ENCODE results near the gene EXOC6B. TPM values are rescaled to one million over a fixed set of nuclear protein-coding genes. Genes with fewer than 3 reads are reported as not detected.

Gene EXOC6B
- total RNA-seq, 1 experiment from 2014 or later, result 33.7 TPM

GRCh38 chr2:72793798-72794440 lies 31.9 kb downstream of the EXOC6B start:
- Mint-ChIP-seq H3K4me3 (no peak overlapping the region), H3K4me1 (peaks cover 6% of the 10 kb centered on the region), H3K9me3 (no peaks in the 10 kb centered on the region), H3K27ac (no peak overlapping the region; the same call in 1 of the 2 replicates), H3K36me3 (no peaks in the 10 kb centered on the region), H3K27me3 (ENCODE audit: low read depth) (no peaks in the 10 kb centered on the region)
- ChIA-PET CTCF (interaction anchor here (1.2 to 1.8 kb wide), 3 partner anchors 22 to 211 kb away, joined by 3 to 15 read pairs (median 6); no protein-coding TSS in a partner anchor), POLR2A (no interaction called here)
- ATAC-seq (no peak), DNase-seq (ENCODE audit: low spot score) (no peak)
- TF ChIP-seq MYBL2 (CRISPR knock-in tag; IDR thresholded peaks at IDR 0.05), result no peak
- TF ChIP-seq E2F5 (CRISPR knock-in tag; IDR thresholded peaks at IDR 0.05), result no peak
- TF ChIP-seq PRRX2 (CRISPR knock-in tag; IDR thresholded peaks at IDR 0.05), result no peak
- TF ChIP-seq, protein P1, sequence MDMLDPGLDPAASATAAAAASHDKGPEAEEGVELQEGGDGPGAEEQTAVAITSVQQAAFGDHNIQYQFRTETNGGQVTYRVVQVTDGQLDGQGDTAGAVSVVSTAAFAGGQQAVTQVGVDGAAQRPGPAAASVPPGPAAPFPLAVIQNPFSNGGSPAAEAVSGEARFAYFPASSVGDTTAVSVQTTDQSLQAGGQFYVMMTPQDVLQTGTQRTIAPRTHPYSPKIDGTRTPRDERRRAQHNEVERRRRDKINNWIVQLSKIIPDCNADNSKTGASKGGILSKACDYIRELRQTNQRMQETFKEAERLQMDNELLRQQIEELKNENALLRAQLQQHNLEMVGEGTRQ (CRISPR knock-in tag; IDR thresholded peaks at IDR 0.05), result no peak
- no peak for TF ChIP-seq GRHL2 (CRISPR knock-in tag; IDR thresholded peaks at IDR 0.05; ENCODE audit: insufficient replicate concordance, severe bottlenecking)
- TF ChIP-seq ZNF425 (CRISPR knock-in tag; conservative IDR thresholded peaks at IDR 0.05), result no peak
- no peak for TF ChIP-seq ZNF396 (CRISPR knock-in tag; IDR thresholded peaks at IDR 0.05; ENCODE audit: borderline replicate concordance)
- no peak for TF ChIP-seq OVOL2 (CRISPR knock-in tag; IDR thresholded peaks at IDR 0.05; ENCODE audit: borderline replicate concordance)
- TF ChIP-seq MXD4 (CRISPR knock-in tag; IDR thresholded peaks at IDR 0.05; ENCODE audit: borderline replicate concordance), result no peak
- no peak for TF ChIP-seq ZNF138 (CRISPR knock-in tag; conservative IDR thresholded peaks at IDR 0.05)
- TF ChIP-seq, protein P2, sequence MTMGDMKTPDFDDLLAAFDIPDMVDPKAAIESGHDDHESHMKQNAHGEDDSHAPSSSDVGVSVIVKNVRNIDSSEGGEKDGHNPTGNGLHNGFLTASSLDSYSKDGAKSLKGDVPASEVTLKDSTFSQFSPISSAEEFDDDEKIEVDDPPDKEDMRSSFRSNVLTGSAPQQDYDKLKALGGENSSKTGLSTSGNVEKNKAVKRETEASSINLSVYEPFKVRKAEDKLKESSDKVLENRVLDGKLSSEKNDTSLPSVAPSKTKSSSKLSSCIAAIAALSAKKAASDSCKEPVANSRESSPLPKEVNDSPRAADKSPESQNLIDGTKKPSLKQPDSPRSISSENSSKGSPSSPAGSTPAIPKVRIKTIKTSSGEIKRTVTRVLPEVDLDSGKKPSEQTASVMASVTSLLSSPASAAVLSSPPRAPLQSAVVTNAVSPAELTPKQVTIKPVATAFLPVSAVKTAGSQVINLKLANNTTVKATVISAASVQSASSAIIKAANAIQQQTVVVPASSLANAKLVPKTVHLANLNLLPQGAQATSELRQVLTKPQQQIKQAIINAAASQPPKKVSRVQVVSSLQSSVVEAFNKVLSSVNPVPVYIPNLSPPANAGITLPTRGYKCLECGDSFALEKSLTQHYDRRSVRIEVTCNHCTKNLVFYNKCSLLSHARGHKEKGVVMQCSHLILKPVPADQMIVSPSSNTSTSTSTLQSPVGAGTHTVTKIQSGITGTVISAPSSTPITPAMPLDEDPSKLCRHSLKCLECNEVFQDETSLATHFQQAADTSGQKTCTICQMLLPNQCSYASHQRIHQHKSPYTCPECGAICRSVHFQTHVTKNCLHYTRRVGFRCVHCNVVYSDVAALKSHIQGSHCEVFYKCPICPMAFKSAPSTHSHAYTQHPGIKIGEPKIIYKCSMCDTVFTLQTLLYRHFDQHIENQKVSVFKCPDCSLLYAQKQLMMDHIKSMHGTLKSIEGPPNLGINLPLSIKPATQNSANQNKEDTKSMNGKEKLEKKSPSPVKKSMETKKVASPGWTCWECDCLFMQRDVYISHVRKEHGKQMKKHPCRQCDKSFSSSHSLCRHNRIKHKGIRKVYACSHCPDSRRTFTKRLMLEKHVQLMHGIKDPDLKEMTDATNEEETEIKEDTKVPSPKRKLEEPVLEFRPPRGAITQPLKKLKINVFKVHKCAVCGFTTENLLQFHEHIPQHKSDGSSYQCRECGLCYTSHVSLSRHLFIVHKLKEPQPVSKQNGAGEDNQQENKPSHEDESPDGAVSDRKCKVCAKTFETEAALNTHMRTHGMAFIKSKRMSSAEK (CRISPR knock-in tag; IDR thresholded peaks at IDR 0.05; ENCODE audit: borderline replicate concordance), result no peak
- TF ChIP-seq ESRRA (CRISPR knock-in tag; IDR thresholded peaks at IDR 0.05; ENCODE audit: borderline replicate concordance), result no peak
- no peak for TF ChIP-seq ZNF263 (CRISPR knock-in tag; IDR thresholded peaks at IDR 0.05; ENCODE audit: low read depth)
- no peak for TF ChIP-seq NFE2L1 (CRISPR knock-in tag; IDR thresholded peaks at IDR 0.05)
- no peak for TF ChIP-seq EMX1 (CRISPR knock-in tag; IDR thresholded peaks at IDR 0.05)
- no peak for TF ChIP-seq ZNF219 (CRISPR knock-in tag; IDR thresholded peaks at IDR 0.05; ENCODE audit: borderline replicate concordance)
- TF ChIP-seq FOXK1 (CRISPR knock-in tag; IDR thresholded peaks at IDR 0.05), result no peak
- TF ChIP-seq, protein P3, sequence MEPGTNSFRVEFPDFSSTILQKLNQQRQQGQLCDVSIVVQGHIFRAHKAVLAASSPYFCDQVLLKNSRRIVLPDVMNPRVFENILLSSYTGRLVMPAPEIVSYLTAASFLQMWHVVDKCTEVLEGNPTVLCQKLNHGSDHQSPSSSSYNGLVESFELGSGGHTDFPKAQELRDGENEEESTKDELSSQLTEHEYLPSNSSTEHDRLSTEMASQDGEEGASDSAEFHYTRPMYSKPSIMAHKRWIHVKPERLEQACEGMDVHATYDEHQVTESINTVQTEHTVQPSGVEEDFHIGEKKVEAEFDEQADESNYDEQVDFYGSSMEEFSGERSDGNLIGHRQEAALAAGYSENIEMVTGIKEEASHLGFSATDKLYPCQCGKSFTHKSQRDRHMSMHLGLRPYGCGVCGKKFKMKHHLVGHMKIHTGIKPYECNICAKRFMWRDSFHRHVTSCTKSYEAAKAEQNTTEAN (CRISPR knock-in tag; IDR thresholded peaks at IDR 0.05), result no peak
- TF ChIP-seq GABPB1 (CRISPR knock-in tag; IDR thresholded peaks at IDR 0.05), result no peak
- TF ChIP-seq NFYB (CRISPR knock-in tag; conservative IDR thresholded peaks at IDR 0.05; ENCODE audit: low read depth), result no peak
